ENCODE results near the gene COPE. TPM values are rescaled to one million over a fixed set of nuclear protein-coding genes. Genes with fewer than 3 reads are reported as not detected.

COPE gene
- total and polyA plus RNA-seq, 2 donors (not counting 1 experiment from before 2014, with no cell fraction given) = 154 to 279 TPM

GRCh38 chr19:18856385-18857126, 62.6 kb downstream of the COPE start:
- peaks cover 0 to 91% of the 10 kb centered on the region in 2 experiments for H3K36me3 ChIP-seq (replicated peaks in 1 of 2; ENCODE audit: control extremely low read depth in 1 of 2, control insufficient read depth in 1 of 2, extremely low read depth in 1 of 2, insufficient read depth in 2 of 2, low read length in 1 of 2)
- no peak for ATAC-seq (ENCODE audit: low read depth)
- intact Hi-C loops (cut with micrococcal nuclease) = no loop called here
- CTCF ChIA-PET = interaction anchor here (0.6 to 2.6 kb wide), 5 partner anchors 9 to 337 kb away, joined by 3 to 9 read pairs (median 5); no protein-coding TSS in a partner anchor
- WGBS (ENCODE audit: insufficient coverage) = 97% methylated on average over 22 of the region's 22 CpGs
- H3K79me2 ChIP-seq (ENCODE audit: control insufficient read depth, insufficient read depth, low read length) = peaks cover 17% of the 10 kb centered on the region
- no peak overlapping the region for H3K27ac ChIP-seq (ENCODE audit: low read length in 2 of 2)
- Mint-ChIP-seq H3K27me3 (no peaks in the 10 kb centered on the region), H3K4me1 (peaks cover 7% of the 10 kb centered on the region), H3K27ac (no peak overlapping the region), H3K9me3 (ENCODE audit: insufficient read depth) (no peaks in the 10 kb centered on the region), H3K4me3 (no peak overlapping the region)
- peaks cover 75% of the 10 kb centered on the region for H4K20me1 ChIP-seq (ENCODE audit: control insufficient read depth, insufficient read depth, low read length, poor library complexity, severe bottlenecking)
- DNase-seq = no peak
- peaks cover 2 to 15% of the 10 kb centered on the region in 2 donors for H3K4me1 ChIP-seq (ENCODE audit: control insufficient read depth in 2 of 2, insufficient read depth in 2 of 2, low read length in 2 of 2)
- no peak overlapping the region for H3K4me2 ChIP-seq (replicated peaks; ENCODE audit: low read depth, low read length, poor library complexity, severe bottlenecking)
- H3K4me3 ChIP-seq (ENCODE audit: control extremely low read depth in 1 of 5, extremely low read depth in 1 of 5, insufficient read depth in 1 of 5, low read depth in 2 of 5, low read length in 4 of 5) = no peak overlapping the region
- H2AFZ ChIP-seq (ENCODE audit: insufficient read depth, low read depth, low read length, poor library complexity, severe bottlenecking) = no peak overlapping the region
- H3K9me3 ChIP-seq (ENCODE audit: control extremely low read depth in 1 of 3, control insufficient read depth in 2 of 3, insufficient read depth in 1 of 3, low read length in 2 of 3) = no peaks in the 10 kb centered on the region
- H3K9ac ChIP-seq (ENCODE audit: low read length) = no peak overlapping the region
- POLR2A ChIA-PET = interaction anchor here (0.9 kb wide), 1 partner anchor 233 kb away, joined by 3 read pairs; no protein-coding TSS in a partner anchor
- H3K27me3 ChIP-seq (replicated peaks in 1 of 4; ENCODE audit: control extremely low read depth in 1 of 4, control insufficient read depth in 3 of 4, insufficient read depth in 4 of 4, low read length in 3 of 4) = no peaks in the 10 kb centered on the region
- TF ChIP-seq EZH2 (IDR thresholded peaks at IDR 0.05; ENCODE audit: borderline replicate concordance, insufficient read depth, low read depth, low read length, poor library complexity, severe bottlenecking) (no peak), CTCF (IDR thresholded peaks at IDR 0.05) (no peak)

All from B cell (primary cell).